ENCODE measurements around the gene CRISP1.

DNA sequence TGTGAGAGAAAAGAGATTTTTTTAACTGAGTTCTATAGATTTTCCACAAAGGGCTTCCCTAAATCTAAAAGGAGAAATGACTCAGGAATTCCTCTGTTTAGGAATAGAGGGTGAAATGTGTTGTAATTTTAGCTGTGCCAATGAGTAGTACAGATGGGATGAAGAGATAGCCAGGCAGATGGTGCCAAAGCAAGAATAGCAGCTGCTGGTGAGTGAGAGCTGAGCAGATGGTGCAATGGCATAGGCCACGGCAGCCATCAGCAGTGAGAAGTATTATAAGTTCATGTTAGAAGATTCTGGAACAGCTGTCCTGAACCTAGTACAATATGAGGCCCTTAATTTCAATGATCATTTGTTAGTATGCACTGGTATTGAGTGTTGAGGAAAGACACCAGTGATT is 40.2 kb upstream of the CRISP1 start:
- no peak for TF ChIP-seq POLR2A (IDR thresholded peaks at IDR 0.05)
- TF ChIP-seq, protein P1, sequence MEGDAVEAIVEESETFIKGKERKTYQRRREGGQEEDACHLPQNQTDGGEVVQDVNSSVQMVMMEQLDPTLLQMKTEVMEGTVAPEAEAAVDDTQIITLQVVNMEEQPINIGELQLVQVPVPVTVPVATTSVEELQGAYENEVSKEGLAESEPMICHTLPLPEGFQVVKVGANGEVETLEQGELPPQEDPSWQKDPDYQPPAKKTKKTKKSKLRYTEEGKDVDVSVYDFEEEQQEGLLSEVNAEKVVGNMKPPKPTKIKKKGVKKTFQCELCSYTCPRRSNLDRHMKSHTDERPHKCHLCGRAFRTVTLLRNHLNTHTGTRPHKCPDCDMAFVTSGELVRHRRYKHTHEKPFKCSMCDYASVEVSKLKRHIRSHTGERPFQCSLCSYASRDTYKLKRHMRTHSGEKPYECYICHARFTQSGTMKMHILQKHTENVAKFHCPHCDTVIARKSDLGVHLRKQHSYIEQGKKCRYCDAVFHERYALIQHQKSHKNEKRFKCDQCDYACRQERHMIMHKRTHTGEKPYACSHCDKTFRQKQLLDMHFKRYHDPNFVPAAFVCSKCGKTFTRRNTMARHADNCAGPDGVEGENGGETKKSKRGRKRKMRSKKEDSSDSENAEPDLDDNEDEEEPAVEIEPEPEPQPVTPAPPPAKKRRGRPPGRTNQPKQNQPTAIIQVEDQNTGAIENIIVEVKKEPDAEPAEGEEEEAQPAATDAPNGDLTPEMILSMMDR (IDR thresholded peaks at IDR 0.05): no peak
